ENCODE data around the gene GRIN3B.

DNA sequence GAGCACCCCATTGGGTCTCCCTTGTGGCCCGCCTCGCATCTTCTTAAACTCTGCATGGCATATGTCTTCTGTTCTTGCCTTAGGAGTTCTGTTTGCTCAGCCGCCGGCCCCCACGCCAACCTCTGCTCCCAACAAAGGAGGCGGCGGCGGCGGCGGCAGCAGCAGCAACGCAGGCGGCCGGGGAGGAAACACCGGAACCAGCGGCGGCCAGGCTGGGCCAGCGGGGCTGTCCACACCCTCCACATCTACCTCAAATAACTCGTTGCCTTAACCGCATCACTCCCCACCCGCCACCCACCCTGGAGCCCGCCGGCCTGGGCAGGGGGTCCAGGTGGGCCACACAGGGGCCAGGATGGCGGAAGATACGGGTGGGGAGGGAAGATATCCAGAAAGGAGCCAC, 28.4 kb upstream of the GRIN3B start:
- TF ChIP-seq, protein P1, sequence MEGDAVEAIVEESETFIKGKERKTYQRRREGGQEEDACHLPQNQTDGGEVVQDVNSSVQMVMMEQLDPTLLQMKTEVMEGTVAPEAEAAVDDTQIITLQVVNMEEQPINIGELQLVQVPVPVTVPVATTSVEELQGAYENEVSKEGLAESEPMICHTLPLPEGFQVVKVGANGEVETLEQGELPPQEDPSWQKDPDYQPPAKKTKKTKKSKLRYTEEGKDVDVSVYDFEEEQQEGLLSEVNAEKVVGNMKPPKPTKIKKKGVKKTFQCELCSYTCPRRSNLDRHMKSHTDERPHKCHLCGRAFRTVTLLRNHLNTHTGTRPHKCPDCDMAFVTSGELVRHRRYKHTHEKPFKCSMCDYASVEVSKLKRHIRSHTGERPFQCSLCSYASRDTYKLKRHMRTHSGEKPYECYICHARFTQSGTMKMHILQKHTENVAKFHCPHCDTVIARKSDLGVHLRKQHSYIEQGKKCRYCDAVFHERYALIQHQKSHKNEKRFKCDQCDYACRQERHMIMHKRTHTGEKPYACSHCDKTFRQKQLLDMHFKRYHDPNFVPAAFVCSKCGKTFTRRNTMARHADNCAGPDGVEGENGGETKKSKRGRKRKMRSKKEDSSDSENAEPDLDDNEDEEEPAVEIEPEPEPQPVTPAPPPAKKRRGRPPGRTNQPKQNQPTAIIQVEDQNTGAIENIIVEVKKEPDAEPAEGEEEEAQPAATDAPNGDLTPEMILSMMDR (IDR thresholded peaks at IDR 0.05): no peak
- TF ChIP-seq POLR2A (IDR thresholded peaks at IDR 0.05) (no peak), POLR2AphosphoS5 (IDR thresholded peaks at IDR 0.05) (no peak)

All from breast epithelium (tissue), 3 donors.